Measurements from ENCODE around the gene IMP3.

- TF ChIP-seq CTCF (conservative IDR thresholded peaks at IDR 0.05; ENCODE audit: low read length) (no peak), EZH2phosphoT487 (IDR thresholded peaks at IDR 0.05; ENCODE audit: borderline replicate concordance, low read depth, low read length) (no peak)
Observed at GRCh38 chr15:75606026-75606425, 34.0 kb downstream of the IMP3 start.

Measured in OCI-LY7 (cell line).